HG02571 (cell line): ENCODE results near the gene CACNA1B.

Source experiments
- ATAC-seq: cut with Tn5 transposase; IDR thresholded peaks from one replicate; pipeline ENCODE4 v1.9.1; 2021; ENCODE audit warnings: mild to moderate bottlenecking, moderate library complexity; ENCODE audit not compliant: unreplicated experiment

Gene CACNA1B

DNA sequence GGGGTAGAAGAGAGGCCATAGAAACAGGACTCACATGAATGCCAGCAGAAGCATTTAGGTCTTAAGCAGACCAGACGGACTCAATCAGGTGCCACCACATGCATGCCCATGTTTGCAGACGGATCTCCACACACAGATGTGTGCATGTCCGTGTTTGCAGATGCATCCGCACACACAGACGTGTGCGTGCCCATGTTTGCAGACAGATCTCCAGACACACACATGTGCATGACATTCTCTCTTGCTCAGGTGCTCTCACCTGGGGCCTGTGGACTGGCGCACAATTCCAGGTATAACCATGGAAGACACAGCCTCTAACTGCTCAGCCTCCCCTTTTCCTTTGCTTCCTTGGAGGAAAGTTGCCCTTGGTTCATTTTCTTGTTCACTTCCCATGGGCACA is 148.3 kb downstream of the CACNA1B start:
- no peak for ATAC-seq

DNA sequence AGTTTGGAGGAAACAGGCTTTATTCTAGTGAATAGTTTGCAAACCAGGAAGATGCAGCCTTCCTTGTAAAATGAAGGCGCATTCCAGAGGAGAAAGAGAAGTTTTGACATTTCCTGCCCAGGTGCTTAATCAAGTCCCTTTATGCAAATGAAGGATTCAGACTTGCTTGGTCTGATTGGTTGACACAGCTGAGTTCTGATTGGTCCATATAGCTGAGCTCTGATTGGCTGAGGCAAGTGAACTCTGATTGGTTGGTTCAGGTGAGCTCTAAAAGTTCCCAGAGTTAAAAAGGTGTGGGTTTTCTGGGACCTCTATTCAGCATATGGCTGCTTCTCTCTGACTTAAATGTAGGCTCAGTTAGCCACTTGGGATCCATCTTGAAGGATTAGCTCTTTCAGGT is 151.0 kb downstream of the CACNA1B start:
- no peak for ATAC-seq

DNA sequence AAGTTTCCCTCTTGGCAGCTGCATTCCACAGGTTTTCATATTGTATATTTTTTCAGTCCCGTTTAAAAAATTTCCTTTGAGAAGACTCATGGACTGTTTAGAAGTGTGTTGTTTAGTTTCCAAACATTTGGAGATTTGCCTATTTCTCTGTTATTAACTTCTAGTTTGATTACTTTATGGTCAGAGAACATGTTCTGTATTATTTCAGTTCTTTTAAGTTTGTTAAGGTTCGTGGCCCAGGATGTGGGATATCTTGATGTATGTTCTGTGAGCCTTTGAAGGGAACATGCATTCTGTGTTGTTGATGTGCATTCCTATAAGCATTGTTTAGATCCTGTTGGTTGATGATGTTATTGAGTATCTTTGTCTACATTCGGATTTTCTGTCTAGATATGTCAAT is 153.6 kb downstream of the CACNA1B start:
- no peak for ATAC-seq

DNA sequence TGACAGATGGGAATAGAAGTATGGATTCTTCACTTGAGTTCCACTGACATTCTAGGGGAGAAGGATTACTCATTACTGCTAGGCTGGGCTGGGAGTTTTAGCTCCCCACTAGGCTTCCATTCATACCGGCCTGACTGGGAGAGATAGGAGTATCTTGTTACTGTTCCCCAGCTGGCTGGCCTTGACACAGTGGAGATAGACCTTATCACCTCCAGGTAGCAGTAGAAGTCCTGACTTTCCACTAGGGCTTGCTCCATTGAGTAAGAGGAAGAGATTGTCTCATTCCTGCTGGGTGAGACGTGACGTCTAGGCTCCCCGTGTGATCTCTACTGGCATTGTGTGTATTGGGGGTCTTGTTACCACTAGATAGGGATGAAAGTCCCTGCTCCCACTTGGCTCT is 156.4 kb downstream of the CACNA1B start:
- no peak for ATAC-seq

DNA sequence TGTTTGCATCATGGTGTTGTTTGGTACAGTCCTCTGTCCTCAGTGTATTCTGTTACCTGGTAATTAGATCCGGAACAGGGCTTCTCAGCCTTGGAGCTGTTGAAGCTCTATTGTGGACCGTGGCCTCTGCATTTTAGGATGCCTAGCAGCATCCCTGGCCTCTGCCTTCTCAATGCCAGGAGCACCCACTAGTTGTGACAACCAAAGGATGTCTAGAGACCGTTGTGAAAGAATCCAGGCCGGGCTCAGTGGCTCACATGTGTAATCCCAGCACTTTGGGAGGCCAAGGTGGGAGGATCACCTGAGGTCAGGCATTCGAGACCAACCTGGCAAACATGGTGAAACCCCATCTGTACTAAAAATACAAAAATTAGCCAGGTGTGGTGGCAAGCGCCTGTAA is 159.6 kb downstream of the CACNA1B start:
- no peak for ATAC-seq

DNA sequence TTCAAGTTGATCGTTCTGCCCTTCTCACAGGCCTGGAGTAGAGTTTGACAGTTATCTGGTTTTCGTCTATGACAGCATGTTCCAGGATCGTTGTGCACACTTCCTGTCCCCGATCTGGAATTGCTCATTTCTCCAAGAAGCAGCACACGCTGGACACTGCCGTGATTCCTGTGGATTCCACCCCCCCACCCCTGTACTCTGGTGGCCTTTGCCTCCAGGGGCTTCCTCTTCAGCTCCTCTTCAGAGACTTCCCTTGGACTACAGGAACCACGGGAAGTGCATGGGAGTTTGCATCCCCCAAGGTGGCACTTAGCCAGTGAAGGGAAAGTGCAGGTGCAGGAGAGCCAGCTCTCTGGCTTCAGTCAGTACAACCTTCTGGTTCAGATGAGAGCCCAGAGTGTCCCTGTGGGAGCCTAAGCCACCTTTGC is 160.7 kb downstream of the CACNA1B start:
- no peak for ATAC-seq

DNA sequence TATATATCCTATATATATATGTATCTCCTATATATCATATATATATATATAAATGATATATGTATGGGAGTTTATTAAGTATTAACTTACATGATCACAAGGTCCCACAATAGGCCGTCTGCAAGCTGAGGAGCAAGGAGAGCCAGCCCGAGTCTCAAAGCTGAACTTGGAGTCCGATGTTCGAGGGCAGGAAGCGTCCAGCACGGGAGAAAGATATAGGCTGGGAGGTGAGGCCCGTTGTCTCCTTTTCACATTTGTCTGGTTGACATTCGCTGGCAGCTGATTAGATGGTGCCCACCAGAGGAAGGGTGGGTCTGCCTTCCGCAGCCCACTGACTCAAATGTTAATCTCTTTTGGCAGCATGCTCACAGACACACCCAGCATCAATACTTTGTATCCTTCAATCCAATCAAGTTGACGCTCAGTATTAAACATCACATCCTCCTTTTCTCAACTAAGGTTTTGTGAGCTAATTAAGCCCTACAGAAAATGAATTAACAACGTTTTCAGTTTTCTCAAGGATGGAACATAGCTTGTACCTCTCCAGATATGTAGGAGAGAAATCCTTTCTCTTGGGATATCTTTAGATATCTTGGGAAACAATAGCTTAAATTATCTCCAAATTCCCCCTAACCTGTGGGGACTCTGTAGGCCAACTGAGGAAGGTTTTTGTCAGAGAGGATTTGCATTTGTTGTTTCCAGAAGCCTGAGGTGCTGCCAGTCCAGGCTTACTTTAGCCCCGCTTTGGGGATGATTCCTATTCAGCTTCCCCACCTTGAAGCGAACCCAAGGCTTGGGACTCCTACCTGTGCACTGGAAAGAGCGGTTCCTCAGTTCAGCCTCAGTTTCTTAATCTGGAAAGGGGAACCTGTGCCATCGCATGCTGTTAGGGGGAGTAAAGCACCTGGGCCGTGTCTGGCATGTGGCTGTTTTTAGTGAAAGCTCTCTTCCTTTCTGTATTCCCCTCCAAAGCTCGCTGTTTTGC is 163.2 kb downstream of the CACNA1B start:
- no peak for ATAC-seq

DNA sequence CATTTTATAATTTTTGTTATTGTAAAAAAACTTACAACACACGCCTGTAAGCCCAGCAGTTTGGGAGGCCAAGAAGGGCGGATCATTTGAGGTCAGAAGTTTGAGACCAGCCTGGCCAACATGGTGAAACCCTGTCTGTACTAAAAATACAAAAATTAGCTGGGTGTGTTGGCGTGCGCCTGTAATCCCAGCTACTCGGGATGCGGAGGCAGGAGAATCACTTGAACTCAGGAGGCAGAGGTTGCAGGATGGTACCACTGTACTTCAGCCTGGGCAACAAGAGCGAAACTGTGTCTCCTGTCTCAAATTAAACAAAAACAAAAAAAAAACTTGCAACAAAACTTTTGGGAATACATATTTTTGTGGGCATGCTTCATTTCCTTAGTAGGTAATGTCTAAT is 164.6 kb downstream of the CACNA1B start:
- ATAC-seq: no peak

DNA sequence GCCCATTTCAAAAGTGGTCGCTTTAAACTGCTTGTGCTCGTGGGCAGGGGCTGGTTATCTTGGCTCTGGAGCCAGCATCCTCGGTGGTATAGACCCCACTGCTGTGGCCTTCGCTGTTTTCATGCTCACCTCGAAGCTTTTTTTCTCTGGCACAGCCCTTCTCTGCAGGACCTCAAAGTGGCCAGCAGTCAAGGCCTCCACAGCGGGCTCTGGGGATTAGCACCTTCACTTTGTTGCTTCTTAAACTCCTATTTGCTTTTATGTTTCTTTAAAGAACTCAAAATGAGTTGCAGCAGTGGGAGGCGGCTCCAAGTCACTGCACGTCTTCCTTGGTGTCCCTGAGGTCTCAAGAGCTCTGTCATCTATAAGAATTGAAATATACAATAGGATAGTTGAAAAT is 165.1 kb downstream of the CACNA1B start:
- no peak for ATAC-seq

DNA sequence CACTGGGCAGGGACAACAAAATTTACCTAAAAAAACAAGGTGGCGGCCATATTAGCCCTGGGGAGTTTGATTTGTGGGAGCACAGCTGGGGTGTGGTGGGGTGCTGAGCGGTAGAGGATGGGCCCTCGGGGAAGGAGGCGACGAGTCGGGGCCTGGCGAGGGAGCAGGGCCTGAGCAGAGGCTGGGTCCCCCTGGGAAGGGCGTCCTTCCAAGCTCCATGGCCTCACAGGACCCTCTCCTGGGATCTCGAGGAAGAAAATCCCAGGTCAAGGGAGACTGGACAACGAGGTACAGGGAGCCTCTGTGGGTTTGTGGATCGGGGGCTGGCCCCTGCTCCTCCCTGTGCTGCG is 165.5 kb downstream of the CACNA1B start:
- no peak for ATAC-seq

DNA sequence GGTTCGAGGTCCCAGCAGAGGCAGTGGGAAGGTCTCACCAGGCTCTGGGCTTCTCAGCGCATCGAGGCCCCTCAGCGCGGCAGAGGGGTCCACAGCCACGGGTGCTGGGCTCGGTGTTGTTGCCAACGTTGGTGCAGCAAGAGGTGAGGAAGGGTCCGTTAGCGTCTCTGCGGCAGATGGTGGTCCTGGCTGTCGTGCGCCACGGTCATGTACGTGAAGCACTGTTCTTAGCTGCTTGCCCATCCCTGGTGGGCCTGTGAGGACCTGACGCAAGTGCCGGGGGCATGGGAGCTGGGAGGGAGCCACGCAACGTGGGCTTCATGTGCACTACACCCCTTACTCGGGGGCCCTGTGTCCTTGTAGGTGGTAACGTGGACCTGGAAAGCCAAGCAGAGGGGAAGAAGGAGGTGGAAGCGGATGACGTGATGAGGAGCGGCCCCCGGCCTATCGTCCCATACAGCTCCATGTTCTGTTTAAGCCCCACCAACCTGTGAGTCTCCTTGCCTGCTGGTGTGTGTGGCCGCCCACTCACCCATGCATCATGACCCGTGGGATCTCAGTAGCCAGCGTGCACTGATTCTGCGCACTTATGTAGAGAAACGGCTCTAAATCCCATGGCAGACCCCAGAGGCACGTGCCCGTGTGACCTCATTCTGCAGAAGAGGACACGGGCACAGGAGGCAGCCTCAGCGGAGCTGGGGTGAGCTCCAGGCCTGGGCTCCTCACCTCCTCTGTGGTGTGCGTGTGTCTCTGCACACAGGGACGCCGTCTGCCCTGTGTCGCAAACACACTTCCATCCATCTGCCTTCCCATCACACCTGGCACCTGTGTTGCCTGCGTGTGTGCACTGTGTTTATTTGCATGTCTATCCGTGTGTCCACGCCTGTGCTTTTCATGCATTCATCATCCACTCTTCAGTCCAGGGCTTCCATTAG is 166.1 kb downstream of the CACNA1B start:
- ATAC-seq: no peak

DNA sequence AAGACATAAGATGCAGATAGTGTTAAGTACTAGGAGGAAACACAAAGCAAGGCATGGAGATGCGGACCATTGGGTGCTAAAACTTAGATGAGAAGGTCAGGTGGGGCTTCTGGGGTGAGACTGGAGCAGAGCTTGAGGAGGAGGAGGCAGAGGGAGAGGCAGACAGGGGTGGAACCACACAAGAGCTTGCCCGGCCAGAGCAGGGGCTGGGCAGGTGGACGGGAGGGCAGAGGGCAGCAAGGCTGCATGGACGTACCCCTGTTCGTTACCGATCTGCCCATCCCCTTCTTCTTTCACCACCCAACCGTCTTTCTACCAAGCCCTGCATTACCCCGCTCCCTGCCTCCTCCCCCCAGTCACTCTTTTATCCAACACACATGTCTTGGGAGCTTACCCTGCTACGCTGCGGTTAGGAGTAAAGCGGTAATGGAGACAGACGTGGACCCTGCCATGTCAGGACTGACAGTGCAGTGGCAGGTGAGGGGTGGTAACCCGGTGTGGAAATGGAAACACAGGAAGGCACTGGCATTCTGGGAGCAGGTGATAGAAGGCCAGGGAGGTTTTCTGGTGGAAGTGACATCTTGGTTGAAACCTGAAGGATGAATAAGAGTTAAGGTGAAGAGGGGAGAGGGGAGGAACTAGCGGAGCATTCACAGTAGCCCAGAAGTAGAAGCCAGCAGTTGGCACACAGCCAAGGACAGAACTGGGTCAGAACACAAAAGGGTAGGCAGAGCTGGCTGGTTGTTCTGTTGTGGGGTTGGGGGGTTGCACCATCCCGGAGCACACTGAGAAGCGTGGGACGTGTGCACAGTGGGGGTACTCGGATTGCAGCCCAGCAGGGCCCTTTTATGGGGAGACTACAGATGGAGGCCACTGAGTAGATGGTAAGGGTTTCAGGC is 167.2 kb downstream of the CACNA1B start:
- no peak for ATAC-seq

DNA sequence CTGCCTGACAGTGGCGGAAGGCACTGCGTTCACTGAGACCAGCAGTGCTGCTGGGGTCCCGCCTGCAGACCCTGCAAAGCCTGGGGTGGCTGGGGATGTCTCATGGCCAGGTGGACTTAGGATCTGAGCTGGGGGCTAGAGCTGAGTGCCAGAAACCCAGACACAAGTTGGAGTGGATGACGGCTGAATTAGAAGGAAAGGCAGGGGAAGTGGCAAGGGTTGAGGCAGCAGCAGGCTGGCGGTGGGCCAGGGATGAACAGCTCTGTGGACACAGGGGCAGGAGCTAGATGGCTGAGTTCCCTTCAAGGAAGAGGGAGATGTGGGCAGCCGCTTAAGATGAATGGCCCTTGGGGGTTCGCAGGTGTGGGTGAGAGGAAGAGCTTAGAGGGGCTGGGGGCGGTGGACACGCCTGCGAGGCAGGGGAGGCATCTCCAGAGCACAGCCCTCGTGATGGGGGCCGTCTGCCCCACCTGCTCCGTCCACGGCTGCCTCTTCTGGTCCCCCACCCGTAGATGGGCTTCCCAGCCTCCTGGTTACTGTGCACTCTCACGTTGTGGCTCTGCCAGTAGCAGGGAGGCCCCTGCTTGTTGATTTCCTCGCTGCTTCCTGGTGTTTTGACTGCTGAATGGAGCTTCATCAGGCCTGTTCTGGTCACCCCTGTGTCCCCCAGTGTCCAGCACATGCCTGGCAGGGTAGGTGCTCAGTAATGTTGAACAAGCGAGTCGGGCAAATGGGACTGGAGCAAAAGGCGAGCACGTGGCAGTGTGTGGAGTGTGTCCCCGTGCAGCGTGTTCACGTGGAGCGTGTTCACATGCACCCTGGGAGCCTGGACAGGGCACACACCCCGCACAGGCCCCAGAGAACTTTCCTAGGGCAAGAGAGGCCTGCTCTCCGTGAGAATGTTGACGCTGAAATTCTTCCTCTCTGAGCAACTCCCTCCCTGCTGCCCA is 168.2 kb downstream of the CACNA1B start:
- no peak for ATAC-seq

DNA sequence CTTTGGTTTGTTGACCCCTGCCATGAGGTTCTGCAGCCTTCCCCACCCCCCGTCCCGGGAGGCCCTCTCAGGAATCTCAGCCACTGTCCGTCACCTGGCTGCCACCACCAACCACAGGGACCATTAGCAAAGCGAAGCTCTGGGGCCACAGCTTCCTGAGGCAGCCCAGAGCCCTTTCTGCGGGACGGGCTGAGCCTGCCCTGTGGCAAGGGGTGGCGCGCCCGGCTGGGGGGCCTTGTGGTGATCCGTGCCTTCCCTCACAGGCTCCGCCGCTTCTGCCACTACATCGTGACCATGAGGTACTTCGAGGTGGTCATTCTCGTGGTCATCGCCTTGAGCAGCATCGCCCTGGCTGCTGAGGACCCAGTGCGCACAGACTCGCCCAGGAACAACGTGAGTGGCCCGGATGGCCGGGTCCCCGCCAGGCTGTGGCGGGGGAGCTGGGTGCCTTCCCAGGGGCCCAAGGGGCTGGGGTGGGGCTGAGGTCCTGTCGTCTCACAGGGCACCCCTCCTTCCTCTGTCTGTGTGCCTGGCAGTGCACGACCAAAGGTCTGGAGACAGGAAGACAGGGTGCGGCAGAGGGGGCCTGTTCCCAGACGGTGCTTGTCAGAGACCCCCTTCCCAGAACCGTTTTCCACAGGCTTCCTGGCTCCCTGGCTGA is 169.2 kb downstream of the CACNA1B start:
- ATAC-seq: no peak

DNA sequence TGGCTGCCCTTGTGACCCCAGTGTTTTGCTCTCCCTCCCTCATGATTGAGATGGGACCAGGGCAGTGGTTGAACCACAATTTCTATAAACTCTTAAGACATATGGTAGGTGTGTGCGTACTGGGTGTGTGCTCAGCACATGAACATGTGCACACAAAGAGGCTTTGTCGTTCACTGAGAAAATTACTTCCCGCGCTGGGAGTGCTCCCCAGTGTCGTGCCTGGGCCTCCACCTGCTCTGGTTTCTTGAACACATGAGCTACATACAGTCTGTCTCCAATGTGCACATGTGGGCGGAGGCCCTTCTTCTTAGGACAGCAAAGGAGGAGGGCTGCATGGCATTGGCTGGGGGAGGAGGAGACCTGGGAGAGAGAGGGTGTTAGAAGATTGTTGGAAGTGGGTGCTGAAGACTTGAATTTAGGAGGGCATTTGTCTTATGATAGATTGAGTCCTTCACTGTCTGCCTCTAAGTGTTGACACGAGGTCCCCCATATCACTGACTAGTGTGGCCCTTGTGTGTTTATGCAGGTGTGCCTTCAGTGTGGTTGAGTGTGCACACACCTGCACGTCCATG is 170.0 kb downstream of the CACNA1B start:
- ATAC-seq: no peak

DNA sequence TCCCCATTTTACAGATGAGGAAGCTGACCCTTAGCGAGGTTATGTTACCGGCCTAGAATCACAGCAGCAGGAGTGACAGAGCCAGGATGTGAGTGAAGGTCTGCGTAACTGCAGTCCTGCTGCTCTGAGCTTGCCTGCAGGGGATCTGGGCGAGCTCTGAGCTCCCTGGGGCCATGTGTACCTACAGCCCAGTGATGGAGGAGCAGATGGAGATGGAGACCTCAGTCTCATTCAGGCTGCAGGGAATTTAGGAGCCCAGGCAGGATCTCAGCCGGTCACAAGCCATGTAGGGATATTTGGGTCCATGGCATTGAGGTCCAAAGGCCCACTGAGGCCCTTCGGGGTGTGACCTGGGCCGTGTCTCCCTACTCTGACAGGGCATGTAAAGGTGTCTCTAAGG is 170.6 kb downstream of the CACNA1B start:
- ATAC-seq: no peak

DNA sequence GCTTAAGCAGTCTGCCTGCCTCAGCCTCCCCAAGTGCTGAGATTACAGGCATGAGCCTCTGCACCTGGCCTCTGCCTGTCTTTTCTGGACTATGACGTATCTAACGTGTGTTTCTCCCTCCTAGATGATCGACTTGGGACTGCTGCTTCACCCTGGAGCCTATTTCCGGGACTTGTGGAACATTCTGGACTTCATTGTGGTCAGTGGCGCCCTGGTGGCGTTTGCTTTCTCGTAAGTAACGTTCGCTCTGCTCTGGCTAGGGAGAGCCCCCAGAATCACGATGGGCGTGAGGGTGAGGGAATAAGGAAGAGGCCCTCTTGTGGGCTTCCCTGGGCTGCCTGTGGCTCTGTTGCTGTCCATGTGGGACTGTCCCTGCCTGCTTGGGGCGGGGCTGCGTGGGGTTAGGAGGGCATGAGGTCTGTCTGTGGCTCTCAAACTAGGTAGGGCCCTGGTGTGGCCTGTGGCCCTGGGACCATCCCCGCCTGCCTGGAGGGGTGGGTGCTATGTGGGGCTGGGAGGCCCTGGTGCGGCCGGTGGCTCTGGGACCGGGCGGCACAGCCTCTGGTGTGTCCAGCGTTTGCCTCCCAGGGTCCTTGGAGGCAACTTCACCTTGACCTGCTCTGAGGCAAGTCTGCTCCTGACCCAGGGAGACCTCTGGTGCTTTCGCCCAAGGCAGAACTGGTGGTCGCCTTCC is 171.7 kb downstream of the CACNA1B start:
- no peak for ATAC-seq

DNA sequence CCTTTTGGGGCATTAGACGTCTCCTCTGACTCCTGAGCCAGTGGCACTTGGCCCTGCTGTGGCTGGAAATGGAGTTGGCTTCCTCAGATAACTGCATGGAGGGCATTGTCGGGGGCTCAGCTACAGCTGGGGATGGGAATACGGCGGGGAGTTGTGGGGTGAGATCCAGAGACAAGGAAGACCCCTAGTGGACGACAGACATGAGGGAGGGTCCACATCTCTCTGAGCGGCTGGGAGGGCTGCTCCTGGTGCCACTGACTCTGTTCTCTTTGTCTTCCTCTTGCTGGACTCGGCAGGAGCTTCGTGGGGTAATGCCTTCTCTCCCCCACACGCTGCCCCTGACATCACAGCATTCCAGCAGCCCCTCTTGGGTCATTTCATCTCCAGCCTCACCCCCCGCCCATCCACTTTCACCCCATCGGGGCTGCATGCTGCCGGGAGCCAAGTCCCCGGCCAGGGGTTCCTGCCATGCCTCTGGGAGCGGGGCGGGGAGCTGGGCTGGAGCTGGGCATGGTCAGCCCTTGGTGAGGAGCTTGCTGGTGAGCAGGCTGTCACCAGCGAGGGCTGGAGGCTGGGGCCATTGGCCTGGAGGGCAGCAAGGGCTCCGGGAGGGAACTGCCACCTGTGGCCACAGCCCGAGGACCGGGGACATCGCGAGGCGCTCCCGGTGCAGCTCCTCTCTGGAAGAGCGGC is 172.3 kb downstream of the CACNA1B start:
- ATAC-seq: no peak
